Ascending aorta (tissue), 2 donors: Measurements from ENCODE around the gene ATP2A3. TPM values are rescaled to one million over a fixed set of nuclear protein-coding genes. Genes with fewer than 3 reads are reported as not detected.

Experiments used
- DNase-seq, 2 donors: peaks; one replicate each; pipeline ENCODE4 v3.0.0-alpha.2; 2019; ENCODE audit warnings: low spot score in 2 of 2
- H3K27ac ChIP-seq, 2 donors: fragments of 200-600 bp; sonication (generic); one replicate each; pipeline ENCODE4 v1.5.1; 2016 to 2017; ENCODE audit warnings: mild to moderate bottlenecking in 1 of 2
- H3K27me3 ChIP-seq: fragments of 200-600 bp; sonication (generic); one replicate; pipeline ENCODE4 v1.5.1; 2017
- H3K36me3 ChIP-seq, 2 donors: fragments of 200-600 bp; sonication (generic); one replicate each; pipeline ENCODE4 v1.5.1; 2016
- H3K4me1 ChIP-seq, 2 donors: fragments of 200-600 bp; sonication (generic); one replicate each; pipeline ENCODE4 v1.5.1; 2016 to 2017; ENCODE audit warnings: mild to moderate bottlenecking in 1 of 2
- H3K4me3 ChIP-seq, 2 donors: fragments of 200-600 bp; sonication (generic); one replicate each; pipeline ENCODE4 v1.5.1; 2016 to 2017; ENCODE audit warnings: mild to moderate bottlenecking in 1 of 2
- H3K9me3 ChIP-seq, 2 donors: fragments of 200-600 bp; sonication (generic); one replicate each; pipeline ENCODE4 v1.5.1; 2016
- intact Hi-C: fragments of 100-400 bp; cut with DNase I; formaldehyde crosslinking; loops from one replicate; pipeline ENCODE4 v1.15.1; 2023
- total RNA-seq: library from RNA; depleted of rRNA; stranded (reverse); fragments of >200 nt; gene quantifications from one replicate; pipeline ENCODE4 v1.1.0, GENCODE V29; 2016
- TF ChIP-seq, protein P1 (sequence below), 3 experiments: fragments of 200-600 bp in 2 of 3; fragments of 450-650 bp in 1 of 3; sonication (generic) in 2 of 3; IDR thresholded peaks; one replicate each; pipeline ENCODE4 v1.5.1; 2016 to 2019; ENCODE audit warnings: antibody characterized with exemption in 3 of 3, mild to moderate bottlenecking in 1 of 3, moderate library complexity in 1 of 3

ATP2A3 gene
- total RNA-seq, 1 donor from 2014 or later: 27.2 TPM

- peak overlapping the region in 1 of 2 donors; percentile 58 for H3K27ac ChIP-seq
- DNase-seq: no peak
- TF ChIP-seq, protein P1, sequence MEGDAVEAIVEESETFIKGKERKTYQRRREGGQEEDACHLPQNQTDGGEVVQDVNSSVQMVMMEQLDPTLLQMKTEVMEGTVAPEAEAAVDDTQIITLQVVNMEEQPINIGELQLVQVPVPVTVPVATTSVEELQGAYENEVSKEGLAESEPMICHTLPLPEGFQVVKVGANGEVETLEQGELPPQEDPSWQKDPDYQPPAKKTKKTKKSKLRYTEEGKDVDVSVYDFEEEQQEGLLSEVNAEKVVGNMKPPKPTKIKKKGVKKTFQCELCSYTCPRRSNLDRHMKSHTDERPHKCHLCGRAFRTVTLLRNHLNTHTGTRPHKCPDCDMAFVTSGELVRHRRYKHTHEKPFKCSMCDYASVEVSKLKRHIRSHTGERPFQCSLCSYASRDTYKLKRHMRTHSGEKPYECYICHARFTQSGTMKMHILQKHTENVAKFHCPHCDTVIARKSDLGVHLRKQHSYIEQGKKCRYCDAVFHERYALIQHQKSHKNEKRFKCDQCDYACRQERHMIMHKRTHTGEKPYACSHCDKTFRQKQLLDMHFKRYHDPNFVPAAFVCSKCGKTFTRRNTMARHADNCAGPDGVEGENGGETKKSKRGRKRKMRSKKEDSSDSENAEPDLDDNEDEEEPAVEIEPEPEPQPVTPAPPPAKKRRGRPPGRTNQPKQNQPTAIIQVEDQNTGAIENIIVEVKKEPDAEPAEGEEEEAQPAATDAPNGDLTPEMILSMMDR (IDR thresholded peaks at IDR 0.05): no peak
- H3K36me3 ChIP-seq: no peaks in the 10 kb centered on the region
- no peaks in the 10 kb centered on the region for H3K9me3 ChIP-seq
- H3K4me3 ChIP-seq: peak overlapping the region; percentile 83 to 87
- intact Hi-C loops: loop anchor here (5.0 kb wide), 2 partner anchors 44 to 251 kb away; partner anchors contain the start of genes CYB5D2, NCBP3 and ZZEF1
- H3K27me3 ChIP-seq: no peaks in the 10 kb centered on the region
- H3K4me1 ChIP-seq: peaks cover 20 to 56% of the 10 kb centered on the region in 2 donors
Measured at GRCh38 chr17:3891626-3892094, 72.6 kb downstream of the ATP2A3 start.

DNA sequence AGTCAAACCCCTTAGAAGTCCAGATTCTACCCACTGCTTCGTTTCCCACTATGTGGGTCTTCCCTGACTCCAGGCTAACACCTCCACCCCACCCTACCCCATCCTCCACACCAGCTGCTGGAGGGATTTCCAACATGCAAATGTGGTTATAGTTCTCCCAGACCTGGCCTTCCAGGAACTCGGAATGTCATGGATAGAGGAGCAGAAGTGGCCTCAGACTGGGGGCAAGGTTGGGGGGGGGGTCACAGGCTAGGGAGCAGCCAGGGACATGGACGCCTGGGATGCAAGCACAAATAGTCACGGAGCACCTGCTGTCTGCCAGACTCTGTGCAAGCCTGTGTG, 73.4 kb downstream of the ATP2A3 start:
- DNase-seq: no peak
- H3K27ac ChIP-seq: peak overlapping the region; percentile 81 to 85
- no peaks in the 10 kb centered on the region for H3K36me3 ChIP-seq
- intact Hi-C loops: loop anchor here (5.0 kb wide), 2 partner anchors 44 to 251 kb away; partner anchors contain the start of genes CYB5D2, NCBP3 and ZZEF1
- no peaks in the 10 kb centered on the region for H3K9me3 ChIP-seq
- peaks cover 20 to 58% of the 10 kb centered on the region in 2 donors for H3K4me1 ChIP-seq
- peak overlapping the region in 1 of 2 donors; percentile 20 for H3K4me3 ChIP-seq
- H3K27me3 ChIP-seq: no peaks in the 10 kb centered on the region
- TF ChIP-seq, protein P1 (IDR thresholded peaks at IDR 0.05): no peak

DNA sequence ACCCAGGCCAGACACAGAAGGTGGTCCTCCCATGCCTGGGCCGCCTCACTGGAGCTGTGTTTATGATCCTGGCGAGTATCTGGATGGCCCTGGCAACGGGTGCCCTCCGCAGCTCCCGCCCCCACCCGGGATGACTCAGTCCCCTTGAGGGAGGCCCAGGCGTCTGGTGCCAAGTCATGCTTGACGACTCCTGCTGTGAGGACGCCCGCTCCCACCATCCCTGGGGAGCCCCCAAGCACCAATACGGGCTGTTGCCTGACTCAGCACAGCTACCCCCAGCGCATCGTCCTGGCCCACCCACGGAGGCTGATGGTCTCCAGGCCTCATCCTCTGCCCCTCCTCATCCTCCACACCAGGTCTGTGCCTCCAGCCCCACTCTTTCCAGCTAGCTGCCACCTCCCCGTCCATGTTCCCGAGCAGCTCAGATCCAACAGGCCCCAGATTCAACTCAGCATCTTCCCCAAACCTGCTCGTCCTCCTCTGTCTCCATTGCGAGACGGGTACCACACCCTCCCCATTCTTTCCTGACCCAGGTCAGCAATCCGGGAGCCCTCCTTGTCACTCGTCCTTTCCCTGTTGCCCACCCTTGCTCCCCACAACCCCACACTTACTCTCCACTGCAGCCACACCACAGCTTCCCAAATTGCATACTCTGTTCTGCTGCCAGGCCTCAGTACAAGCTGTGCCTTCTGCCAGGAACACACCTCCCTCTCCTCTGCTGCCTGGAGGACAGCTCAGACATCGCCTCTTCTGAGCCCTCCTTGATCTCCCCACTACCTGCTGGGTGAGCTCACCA, 74.0 kb downstream of the ATP2A3 start:
- Histone ChIP-seq H3K4me1 (peaks cover 20 to 58% of the 10 kb centered on the region in 2 donors), H3K36me3 (peaks cover 0 to 1% of the 10 kb centered on the region in 2 donors), H3K4me3 (peak overlapping the region in 1 of 2 donors; percentile 20), H3K27ac (peak overlapping the region; percentile 81 to 85), H3K27me3 (no peaks in the 10 kb centered on the region), H3K9me3 (no peaks in the 10 kb centered on the region)
- intact Hi-C loops: loop anchor here (5.0 kb wide), 2 partner anchors 43 to 252 kb away; partner anchors contain the start of genes CYB5D2, NCBP3 and ZZEF1
- TF ChIP-seq, protein P1 (IDR thresholded peaks at IDR 0.05): no peak
- peak; percentile 83 to 96 for DNase-seq

GRCh38 chr17:3889325-3890012, 74.8 kb downstream of the ATP2A3 start:
- TF ChIP-seq, protein P1 (IDR thresholded peaks at IDR 0.05): no peak
- Histone ChIP-seq H3K4me3 (peak overlapping the region in 1 of 2 donors; percentile 11), H3K9me3 (no peaks in the 10 kb centered on the region), H3K27me3 (no peaks in the 10 kb centered on the region), H3K36me3 (peaks cover 4 to 9% of the 10 kb centered on the region in 2 donors), H3K27ac (peak overlapping the region; percentile 81 to 85), H3K4me1 (peaks cover 20 to 55% of the 10 kb centered on the region in 2 donors)
- intact Hi-C loops: loop anchor here (5.0 kb wide), 2 partner anchors 42 to 253 kb away; partner anchors contain the start of genes CYB5D2, NCBP3 and ZZEF1
- no peak for DNase-seq

DNA sequence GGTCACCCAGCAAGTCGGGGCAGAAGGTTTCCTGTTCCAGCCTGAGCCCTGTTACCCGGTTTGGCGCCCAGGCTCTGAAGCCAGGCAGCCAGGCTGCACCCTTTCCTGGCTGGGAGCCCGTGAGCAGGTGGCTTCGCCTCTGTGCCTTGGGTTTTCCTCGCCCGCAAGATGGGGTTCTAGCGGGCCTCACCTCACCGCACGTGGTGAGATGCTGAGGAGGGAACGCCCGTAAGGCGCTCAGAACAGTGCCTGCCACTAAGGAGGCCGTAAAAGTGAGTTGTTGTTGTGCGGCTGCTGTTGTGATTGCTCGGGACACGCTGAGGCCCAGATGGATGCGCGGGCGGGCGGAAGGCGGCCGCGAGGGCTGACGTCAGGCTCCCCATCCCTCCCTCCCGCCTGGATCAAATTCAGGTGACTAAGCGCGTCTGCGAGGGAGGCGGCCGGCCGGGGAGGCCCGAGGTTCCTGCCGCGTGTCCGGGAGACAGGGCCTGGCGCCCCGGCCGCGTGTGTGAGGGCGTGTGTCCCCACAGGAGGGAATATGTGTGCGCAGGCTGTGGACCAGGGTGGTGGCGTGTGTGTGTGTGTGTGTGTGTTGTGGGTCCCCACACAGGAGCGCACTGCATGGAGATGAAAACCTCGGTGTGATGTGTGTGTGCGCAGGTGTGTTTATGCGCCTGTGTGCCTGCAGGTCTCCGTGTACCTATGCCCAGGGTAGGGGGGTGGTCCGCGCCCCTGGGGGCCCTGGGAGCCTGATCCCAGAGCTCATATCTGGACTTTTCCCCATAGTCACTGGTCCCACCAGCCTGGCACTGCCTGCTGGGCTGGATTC, 75.7 kb downstream of the ATP2A3 start:
- no peak overlapping the region for H3K4me3 ChIP-seq
- TF ChIP-seq, protein P1 (IDR thresholded peaks at IDR 0.05): no peak
- peak in 1 of 2 donors; percentile 83 for DNase-seq
- peak overlapping the region; percentile 81 to 85 for H3K27ac ChIP-seq
- no peaks in the 10 kb centered on the region for H3K27me3 ChIP-seq
- H3K9me3 ChIP-seq: no peaks in the 10 kb centered on the region
- intact Hi-C loops: no loop called here
- H3K36me3 ChIP-seq: peaks cover 4 to 18% of the 10 kb centered on the region in 2 donors
- H3K4me1 ChIP-seq: peaks cover 18 to 49% of the 10 kb centered on the region in 2 donors
